Central memory CD4-positive, alpha-beta T cell (primary cell): ENCODE measurements around the gene GLOD4.
A peak's percentile ranks its signal among the peaks of the same experiment; 100 is the strongest.
"Not testable (repeated sequence)": the region's sequence is repeated elsewhere in the genome, so short reads cannot be mapped to it uniquely, and the experiment has no call there.

Experiments used
- DNase-seq: peaks from one replicate; pipeline ENCODE4 v3.0.0; 2022

Gene GLOD4

DNA sequence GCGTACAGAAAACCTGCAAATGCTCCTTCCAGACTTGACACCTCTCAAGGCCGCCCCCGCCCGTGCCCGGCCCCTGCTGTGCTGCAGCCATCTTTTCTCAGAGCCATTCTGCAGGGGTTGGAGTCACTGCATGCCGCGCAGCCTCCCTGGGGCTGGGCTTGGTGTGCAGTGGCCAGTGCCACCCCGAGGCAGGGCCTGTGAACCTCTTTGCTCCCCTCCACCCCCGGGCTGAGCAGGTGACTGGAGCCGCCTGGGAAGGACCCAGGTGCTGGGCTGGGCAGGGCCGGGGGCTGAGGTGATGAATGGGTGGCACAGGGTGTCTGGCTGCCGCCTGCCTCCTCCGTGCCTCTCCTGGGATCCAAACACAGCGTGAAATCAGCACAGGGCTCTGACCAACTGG, 20.4 kb upstream of the GLOD4 start:
- no peak for DNase-seq

GRCh38 chr17:801660-802059, 19.6 kb upstream of the GLOD4 start:
- DNase-seq: no peak

GRCh38 chr17:800446-801242, 18.6 kb upstream of the GLOD4 start:
- DNase-seq: no peak

DNA sequence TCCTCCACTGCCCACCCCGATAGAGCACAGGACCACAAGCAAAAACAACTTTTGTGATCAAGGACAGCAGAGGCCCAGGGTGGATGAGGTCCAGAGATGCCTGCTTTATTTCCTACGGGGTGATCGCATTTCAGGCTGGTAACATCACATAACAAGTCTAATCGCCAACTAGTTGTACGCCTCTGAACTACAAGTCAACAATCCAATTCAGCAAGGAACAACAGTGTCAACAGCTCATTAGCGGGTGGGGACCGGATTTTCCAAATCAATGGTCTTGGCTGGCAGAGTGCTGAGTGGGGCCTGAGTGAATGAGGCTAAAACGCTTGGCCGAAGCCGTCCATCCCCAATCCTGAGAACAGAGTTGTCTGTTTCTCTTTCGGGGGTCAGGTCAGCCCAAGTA, 17.2 kb upstream of the GLOD4 start:
- DNase-seq: no peak

DNA sequence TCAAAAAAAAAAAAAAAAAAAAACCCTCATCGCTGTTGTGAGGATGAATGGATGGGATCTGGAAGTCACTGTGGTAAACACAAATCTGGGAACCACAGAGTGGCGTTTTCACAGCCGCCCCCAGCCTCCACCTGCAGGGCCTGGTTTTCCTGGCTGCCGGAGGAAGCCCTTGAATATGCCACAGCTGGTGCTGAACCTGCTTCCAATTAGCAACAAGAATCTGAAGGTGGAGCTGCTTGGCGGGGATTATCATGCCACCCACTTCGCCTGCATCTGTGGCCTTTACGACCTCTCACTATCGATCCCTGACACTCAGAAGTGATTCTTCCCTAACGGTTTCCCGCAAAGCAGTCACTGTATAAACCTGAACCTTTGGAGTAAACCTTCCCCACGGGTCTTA, 16.2 kb upstream of the GLOD4 start:
- no peak for DNase-seq

DNA sequence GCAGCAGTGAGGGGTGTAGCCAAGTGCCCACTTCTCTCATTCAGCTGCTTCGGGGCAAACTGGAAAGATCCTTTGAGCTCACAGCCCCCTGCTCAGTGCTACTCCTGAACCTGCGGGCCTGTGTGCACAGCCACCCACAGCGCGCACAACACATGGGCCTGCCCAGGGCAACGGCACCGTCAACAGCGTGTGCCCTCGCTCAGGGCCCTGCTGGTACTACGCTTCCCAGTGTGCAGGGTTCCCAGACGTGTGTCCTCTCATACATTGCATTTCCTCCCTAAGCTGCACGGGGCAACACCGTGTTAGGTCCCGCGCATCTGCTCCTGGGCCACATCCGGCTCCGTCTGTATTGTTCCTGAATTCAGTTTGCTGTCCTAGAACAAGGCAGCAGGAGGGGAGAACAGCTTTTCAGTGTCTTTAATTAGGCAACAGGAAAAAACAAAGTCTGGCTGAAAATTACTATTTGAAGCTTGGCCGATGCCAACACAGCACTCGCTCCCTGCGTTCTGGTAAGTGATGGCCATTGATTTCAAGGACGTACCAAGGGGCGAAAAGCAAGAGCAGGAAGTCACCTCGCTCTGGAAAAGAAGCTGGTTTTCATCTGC, 15.3 kb upstream of the GLOD4 start:
- no peak for DNase-seq

DNA sequence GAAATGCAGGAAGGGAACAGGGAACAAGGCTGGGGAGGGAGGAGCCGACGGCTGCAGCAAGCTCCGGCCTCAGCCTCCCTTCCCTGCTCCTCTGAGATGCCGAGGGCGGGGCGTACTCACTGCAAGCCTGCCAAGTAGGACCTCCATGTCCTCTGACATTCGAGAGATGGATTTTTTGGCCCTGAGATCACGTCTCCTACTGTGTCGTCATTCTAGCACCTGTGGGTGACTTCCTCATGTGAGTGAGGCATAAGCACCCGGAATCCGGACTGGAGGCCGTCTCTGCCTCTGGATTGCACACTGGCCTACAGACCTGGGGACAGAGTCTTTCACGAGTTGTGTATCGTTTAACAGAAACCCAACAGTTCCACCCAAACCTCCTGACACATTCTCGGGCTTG, 14.5 kb upstream of the GLOD4 start:
- DNase-seq: no peak

GRCh38 chr17:795721-796120, 13.6 kb upstream of the GLOD4 start:
- no peak for DNase-seq

GRCh38 chr17:795276-795675, 13.2 kb upstream of the GLOD4 start:
- no peak for DNase-seq

GRCh38 chr17:794876-795275, 12.8 kb upstream of the GLOD4 start:
- DNase-seq: peak; percentile 9

DNA sequence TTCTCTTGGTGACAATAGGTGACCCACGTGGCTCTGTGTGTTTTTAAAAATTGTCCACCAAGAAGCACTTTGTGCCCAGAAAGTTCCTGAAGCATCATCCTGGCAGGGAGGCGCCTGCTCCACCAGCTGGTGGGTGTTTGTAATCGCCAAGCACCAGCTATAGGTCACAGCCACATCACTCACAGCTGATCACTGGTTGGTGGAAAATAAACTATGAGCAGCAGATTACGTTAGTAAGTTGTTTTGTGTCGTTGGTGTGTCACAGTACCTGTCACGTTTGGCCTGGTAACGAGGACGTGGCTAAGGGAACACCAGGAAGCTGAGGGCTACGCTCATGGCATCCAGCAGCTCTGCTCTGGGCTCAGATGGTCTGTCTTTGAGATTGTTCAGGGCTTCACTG, 10.2 kb upstream of the GLOD4 start:
- no peak for DNase-seq

- no peak for DNase-seq
These were observed 9.7 kb upstream of the GLOD4 start for GRCh38 chr17:791829-792228.

GRCh38 chr17:790874-791247, 8.8 kb upstream of the GLOD4 start:
- DNase-seq: not testable (repeated sequence)

- DNase-seq: not testable (repeated sequence)
These were observed 8.1 kb upstream of the GLOD4 start for GRCh38 chr17:789931-790873.

DNA sequence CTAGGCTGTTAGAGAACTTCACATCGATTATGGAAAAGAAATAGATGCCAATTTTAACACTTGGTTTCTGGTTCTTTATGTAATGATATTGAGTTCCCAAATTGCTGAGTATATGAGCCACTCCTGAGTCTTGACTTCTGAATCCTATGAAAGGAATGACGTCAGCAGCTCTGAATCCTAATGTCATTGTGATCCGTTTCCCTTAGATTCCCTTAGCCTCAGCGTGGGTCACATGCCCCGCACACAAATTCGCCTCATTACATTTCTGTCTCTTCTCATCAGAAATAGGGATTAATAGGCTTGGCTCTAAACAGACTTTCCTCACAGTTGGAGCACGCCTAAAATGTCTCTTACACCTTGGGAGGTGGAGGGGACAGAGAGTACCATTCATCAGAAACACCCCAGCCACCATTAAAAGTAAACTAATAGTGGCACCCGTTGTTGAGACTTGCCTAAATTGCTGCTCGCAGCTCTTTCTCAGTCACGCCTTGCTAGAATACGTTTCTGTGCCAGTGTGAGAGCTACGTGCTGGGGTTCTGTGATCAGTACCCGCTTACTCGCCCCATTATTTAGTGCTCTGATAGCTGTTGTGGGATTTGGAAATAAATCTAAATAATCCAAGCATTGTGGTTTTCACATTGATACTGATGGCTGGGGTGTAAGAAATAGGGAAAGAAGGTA, 7.2 kb upstream of the GLOD4 start:
- no peak for DNase-seq

DNA sequence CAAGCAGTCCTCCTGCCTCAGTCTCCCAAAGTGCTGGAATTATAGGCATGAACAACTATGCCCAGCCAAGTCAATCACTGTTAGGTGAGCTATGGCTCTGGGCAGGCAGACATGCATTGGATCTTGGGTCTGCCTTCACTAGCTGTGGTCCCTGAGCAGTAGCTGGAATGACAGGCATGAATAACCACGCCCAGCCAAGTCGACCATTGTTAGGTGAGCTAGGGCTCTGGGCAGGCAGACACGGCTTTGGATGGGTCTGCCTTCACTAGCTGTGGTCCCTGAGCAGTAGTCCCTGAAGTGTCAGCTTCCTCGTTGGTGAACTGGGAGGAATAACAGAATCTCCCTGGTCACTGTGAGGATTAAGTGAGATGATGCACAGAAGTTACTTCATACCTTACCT, 6.5 kb upstream of the GLOD4 start:
- no peak for DNase-seq

DNA sequence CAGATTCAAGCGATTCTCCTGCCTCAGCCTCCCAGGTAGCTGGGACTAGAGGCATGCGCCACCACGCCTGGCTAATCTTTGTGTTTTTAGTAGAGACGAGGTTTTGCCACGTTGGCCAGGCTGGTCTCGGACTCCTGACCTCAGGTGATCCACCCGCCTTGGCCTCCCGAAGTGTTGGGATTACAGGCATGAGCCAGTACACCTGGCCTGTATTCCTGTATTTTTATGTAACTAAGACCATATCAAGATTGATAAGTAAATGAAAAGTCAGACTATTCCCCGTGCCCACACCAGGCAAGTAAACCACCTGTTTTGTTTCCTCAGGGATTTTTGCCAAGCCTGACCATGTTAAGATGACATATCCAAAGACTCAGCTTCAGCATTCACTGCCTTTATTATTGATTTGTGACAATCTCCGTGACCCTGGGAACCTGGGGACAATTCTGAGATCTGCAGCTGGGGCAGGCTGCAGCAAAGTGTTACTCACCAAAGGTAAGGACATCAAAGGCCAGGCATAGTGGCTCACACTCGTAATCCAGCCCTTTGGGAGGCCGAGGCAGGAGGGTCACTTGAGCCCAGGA, 5.7 kb upstream of the GLOD4 start:
- DNase-seq: no peak

- not testable (repeated sequence) for DNase-seq
These were observed 3.8 kb upstream of the GLOD4 start for GRCh38 chr17:785901-786300.

GRCh38 chr17:784143-784542, 2.1 kb upstream of the GLOD4 start:
- DNase-seq: no peak

DNA sequence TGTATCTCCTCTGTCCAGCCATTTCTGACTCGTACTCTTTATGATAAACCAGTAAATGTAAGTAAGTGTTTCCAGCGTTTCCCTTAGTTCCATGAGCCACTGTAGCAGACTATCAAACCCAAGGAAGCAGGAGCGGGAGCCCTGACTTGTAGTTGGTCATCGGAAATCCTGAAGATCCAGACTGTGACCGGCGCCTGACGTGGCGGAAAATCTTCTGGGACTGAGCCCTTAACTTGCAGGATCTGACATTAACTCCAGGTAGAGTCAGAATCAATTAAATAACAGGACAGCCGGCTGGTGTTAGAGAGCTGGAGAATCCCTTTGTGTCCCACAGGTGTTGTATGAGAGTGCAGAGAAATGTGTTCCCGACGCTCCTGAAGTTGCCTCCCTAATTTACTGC, 4.0 kb downstream of the GLOD4 start:
- DNase-seq: no peak

DNA sequence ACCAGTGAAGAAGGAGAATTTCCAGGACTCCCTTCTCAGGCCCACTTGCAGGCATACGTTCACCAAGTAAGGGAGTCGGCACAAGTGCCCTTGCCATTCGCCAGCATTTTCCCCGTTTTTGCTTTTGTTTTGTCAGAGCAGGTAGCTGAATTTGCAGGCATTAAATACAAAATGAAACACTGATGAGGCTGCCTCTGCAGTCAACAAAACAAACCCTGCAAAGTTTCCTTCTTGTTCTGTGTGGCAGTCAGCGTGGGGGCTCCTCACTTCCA, 7.8 kb downstream of the GLOD4 start:
- DNase-seq: no peak

DNA sequence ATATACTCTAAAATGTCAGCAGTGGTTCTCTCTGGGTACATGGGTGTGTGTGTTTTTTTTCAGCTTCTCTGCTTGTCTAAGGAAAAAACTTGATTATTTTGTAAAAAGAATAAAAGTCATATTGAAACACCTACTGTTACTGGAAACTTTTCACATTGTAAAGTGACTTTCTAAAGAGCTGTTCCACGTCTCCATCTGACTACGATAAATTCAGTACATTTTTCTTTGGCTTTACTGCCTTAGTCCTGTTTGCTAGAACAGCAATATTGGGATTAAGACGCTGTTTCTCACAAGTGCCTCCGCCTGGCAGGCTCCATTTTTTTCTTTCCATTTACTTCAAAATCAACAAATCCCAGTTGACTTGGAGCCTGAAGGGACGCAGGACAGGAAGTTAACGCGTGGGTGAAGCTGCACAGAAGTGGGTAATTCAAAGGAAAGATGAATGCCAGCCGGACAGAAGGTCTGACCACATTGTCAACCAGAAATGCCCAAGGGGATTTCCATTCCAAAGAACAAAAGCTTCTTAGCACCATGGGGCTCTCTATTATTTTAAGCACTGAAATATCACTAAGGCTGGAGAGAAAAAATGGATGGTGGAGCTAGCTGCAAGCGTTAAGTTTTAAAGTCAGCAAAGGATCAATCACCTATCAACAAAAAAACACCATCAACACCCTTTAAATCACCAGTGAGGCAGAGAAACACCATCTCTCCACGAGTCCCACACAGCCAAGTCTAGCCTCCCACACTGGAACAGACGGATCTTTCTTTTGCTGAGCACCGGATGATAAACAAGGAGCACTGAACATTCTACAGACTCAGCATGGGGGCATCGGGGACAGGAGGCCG, 8.4 kb downstream of the GLOD4 start:
- no peak for DNase-seq
